Mucosa of stomach (tissue), 1 donor: Measurements from ENCODE around the gene PHLDA1.
"Not testable (repeated sequence)": the region's sequence is repeated elsewhere in the genome, so short reads cannot be mapped to it uniquely, and the experiment has no call there.

Experiments used
- H3K27me3 ChIP-seq: one replicate; pipeline ENCODE4 v1.7.0; 2013; ENCODE audit warnings: mild to moderate bottlenecking, low read length; ENCODE audit not compliant: control insufficient read depth, insufficient read depth
- H3K36me3 ChIP-seq: one replicate; pipeline ENCODE4 v1.7.0; 2013; ENCODE audit warnings: low read length; ENCODE audit not compliant: control insufficient read depth, insufficient read depth
- H3K4me1 ChIP-seq: one replicate; pipeline ENCODE4 v1.7.0; 2013; ENCODE audit warnings: mild to moderate bottlenecking, low read length; ENCODE audit not compliant: control insufficient read depth, insufficient read depth
- H3K4me3 ChIP-seq: one replicate; pipeline ENCODE4 v1.7.0; 2013; ENCODE audit warnings: low read length
- H3K9ac ChIP-seq: one replicate; pipeline ENCODE4 v1.7.0; 2013; ENCODE audit warnings: mild to moderate bottlenecking, low read length, moderate library complexity
- H3K9me3 ChIP-seq: one replicate; pipeline ENCODE4 v1.7.0; 2013; ENCODE audit warnings: mild to moderate bottlenecking, low read length, moderate library complexity; ENCODE audit not compliant: control insufficient read depth
- donor health status: Pancreatic carcinoma.

PHLDA1 gene

DNA sequence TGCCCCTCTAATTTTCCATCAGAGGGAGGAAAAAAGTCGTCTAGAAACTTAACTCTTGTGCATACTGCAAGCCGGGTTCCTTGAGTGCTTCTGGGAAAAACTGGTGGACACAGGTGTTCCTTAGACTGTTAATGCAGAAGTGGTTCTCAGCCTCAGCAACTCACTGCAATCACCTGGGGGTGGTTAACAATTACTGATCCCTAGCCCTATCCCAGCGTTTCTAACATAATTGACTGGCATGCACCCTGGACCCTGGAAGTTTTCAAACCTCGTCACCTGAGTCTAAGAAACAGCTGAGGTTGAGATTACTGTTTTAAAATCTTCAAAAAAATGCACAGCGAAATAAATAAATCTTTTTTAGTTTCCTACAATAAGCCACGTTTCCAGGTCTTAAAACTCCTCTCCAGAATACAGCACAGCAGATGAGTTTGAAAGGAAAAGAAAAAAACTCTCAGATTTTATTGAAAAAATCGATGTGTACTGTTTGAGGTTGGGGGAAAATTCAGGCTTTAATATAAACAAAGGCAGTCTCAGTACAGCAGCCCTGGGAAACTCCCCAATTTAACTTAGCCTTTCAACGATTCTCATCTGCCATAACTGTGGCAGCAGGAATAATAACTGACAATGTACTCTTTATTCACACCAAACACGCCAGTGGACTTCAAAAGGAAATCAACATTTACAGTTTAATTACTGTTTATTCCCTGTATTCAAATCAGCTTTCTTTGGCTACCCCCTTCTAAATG is 45.4 kb downstream of the PHLDA1 start:
- no peaks in the 10 kb centered on the region for H3K27me3 ChIP-seq
- H3K36me3 ChIP-seq, result no peaks in the 10 kb centered on the region
- H3K9me3 ChIP-seq, result no peaks in the 10 kb centered on the region
- peaks cover 40% of the 10 kb centered on the region for H3K4me1 ChIP-seq
- H3K4me3 ChIP-seq, result no peak overlapping the region
- H3K9ac ChIP-seq, result peak overlapping the region; percentile 45

DNA sequence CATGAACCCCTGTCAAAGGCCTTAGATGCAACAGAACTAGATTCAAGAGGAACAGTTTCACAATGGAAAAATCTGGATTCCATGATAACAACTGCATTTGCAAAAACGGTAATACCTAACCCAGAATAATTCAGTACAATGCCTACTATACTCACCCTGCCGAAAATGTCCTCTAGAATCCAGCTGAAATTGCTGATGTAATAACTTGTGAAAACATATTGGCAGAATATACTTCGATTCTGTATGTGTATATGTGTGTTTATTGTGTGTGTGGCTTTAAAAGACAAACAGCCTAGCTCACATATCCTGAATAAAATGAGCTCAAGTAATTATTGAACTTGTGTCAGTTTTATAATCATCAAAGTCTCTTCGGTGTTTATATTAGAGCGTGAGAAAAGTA is 46.0 kb downstream of the PHLDA1 start:
- Histone ChIP-seq H3K36me3 (no peaks in the 10 kb centered on the region), H3K9me3 (no peaks in the 10 kb centered on the region), H3K27me3 (no peaks in the 10 kb centered on the region), H3K4me1 (peaks cover 40% of the 10 kb centered on the region), H3K9ac (no peak overlapping the region), H3K4me3 (no peak overlapping the region)

GRCh38 chr12:75984577-75985182 is 46.9 kb downstream of the PHLDA1 start:
- H3K9ac ChIP-seq, result no peak overlapping the region
- H3K36me3 ChIP-seq, result no peaks in the 10 kb centered on the region
- no peaks in the 10 kb centered on the region for H3K9me3 ChIP-seq
- no peaks in the 10 kb centered on the region for H3K27me3 ChIP-seq
- H3K4me3 ChIP-seq, result no peak overlapping the region
- peaks cover 40% of the 10 kb centered on the region for H3K4me1 ChIP-seq

GRCh38 chr12:75983851-75984250 is 47.7 kb downstream of the PHLDA1 start:
- not testable (repeated sequence) for H3K4me3 ChIP-seq, H3K9ac ChIP-seq, H3K36me3 ChIP-seq, H3K27me3 ChIP-seq, H3K9me3 ChIP-seq
- peaks cover 46% of the 10 kb centered on the region for H3K4me1 ChIP-seq

DNA sequence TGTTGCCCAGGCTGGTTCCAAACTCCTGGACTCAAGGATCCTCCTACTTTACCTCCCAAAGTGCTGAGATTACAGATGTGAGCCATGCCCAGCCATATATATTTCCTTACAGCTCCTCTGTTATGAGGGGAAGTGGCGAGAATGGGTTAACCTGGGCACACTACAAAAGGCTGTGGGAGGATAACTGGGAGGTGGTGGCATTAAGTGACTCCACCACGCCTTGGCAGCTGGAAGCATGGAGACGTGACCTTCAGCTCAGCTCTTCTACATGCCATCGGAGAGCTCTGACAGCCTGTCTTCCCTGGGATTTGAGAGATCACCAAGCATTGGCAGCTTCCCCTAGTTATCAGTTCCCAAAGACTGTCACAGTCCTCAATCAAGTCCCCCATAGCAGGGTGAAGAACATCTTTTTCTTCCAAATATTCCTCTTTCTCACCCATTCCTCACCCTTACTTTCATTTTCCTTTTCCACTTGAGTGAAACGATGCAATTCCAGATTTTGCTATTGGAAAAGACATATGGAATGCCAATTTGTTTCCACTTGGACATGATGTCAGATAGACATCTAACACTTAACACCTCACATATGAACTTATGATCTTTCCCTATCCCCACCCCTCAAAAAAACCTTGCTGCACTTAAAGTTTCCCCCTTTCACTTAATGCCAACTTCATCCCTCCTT is 48.5 kb downstream of the PHLDA1 start:
- Histone ChIP-seq H3K9ac (peak overlapping the region; percentile 43), H3K4me1 (peaks cover 53% of the 10 kb centered on the region), H3K9me3 (no peaks in the 10 kb centered on the region), H3K36me3 (no peaks in the 10 kb centered on the region), H3K27me3 (no peaks in the 10 kb centered on the region), H3K4me3 (peak overlapping the region; percentile 32)

- no peaks in the 10 kb centered on the region for H3K9me3 ChIP-seq
- H3K4me3 ChIP-seq, result no peak overlapping the region
- no peak overlapping the region for H3K9ac ChIP-seq
- peaks cover 63% of the 10 kb centered on the region for H3K4me1 ChIP-seq
- H3K27me3 ChIP-seq, result no peaks in the 10 kb centered on the region
- no peaks in the 10 kb centered on the region for H3K36me3 ChIP-seq
These were observed 49.4 kb downstream of the PHLDA1 start for GRCh38 chr12:75982169-75982564.

DNA sequence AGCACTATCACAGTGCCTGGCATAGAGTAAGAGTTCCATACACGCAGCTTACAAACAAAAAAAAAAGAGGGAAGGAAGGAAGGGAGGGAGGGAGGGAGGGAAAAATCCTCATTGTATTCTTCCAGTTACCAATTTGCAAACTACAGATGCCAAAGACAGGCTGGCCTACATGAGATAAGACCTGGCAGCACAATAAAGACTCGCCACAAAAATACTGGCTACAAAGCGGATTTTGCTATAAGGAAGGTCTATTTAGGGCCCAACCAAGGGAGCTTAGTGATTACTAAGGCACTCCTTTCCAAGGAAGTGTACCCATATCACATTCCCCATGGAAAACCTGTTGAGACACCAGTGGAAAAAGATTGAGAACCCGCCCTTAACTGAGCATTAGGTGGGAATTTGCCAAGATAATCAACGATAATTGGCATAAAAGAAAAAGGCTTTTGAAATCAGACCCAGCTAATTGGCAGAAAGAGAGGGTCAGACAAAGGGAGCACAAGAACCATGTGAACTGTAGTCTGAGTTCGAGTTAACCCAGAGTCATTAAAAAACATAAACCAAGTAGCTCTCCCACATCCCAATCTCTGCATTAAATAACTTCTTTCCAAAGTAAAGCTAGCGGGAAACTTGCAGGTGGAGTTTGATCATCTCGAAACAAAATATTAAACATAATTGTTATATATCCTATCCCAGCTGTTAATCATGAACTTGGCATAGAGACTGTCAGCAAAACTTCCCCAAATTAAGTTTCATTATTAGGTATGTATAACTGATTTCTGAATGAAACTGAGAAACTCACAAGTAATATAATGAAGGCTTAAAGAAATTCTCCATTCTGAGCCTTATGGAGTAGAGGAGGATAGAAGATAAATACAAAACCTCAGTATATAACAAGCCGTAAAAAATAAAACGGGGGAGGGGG is 50.1 kb downstream of the PHLDA1 start:
- Histone ChIP-seq H3K9ac (no peak overlapping the region), H3K4me1 (peaks cover 62% of the 10 kb centered on the region), H3K27me3 (no peaks in the 10 kb centered on the region), H3K9me3 (no peaks in the 10 kb centered on the region), H3K4me3 (no peak overlapping the region), H3K36me3 (no peaks in the 10 kb centered on the region)

DNA sequence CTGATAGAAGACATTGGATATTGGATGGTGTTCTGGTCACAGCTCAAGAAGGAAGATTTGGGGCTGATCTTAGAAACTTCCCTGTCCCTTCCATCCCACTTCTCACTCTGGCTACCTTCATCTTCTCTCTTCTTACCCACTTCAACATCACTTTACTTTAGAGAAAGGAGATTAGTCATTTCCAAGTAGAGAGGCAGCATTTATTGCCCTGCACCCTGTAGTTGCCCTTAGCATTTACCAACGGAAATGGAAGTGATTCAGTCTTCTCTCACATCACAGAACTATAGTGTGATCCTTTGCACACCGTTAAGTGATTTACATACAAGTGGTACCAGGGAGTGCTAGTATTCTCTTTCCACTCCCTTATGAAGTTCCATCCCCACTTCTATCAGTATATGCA is 52.4 kb downstream of the PHLDA1 start:
- no peaks in the 10 kb centered on the region for H3K36me3 ChIP-seq
- peaks cover 50% of the 10 kb centered on the region for H3K4me1 ChIP-seq
- H3K9ac ChIP-seq, result no peak overlapping the region
- no peaks in the 10 kb centered on the region for H3K27me3 ChIP-seq
- H3K4me3 ChIP-seq, result no peak overlapping the region
- H3K9me3 ChIP-seq, result no peaks in the 10 kb centered on the region

DNA sequence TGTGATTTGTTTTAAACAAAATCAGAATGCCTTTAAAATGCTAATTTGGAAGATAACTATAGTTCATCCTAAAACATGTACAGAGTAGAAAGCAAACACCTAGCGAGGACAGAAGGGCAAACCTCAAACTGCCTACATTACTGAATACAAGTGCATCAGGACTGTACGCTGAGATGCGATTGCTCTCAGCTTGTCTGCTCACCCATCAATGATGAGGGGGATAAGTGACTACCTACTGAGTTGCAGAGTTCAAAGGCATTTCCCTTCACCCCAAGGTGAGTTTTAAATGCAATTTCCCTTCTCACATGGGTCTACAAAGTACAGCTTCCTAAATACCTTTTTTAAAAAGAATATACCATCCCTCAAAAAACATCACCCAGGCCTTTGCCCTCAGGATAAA is 52.9 kb downstream of the PHLDA1 start:
- H3K4me3 ChIP-seq, result no peak overlapping the region
- peaks cover 44% of the 10 kb centered on the region for H3K4me1 ChIP-seq
- H3K36me3 ChIP-seq, result no peaks in the 10 kb centered on the region
- no peak overlapping the region for H3K9ac ChIP-seq
- no peaks in the 10 kb centered on the region for H3K27me3 ChIP-seq
- no peaks in the 10 kb centered on the region for H3K9me3 ChIP-seq

GRCh38 chr12:75977952-75978671 is 53.5 kb downstream of the PHLDA1 start:
- Histone ChIP-seq H3K27me3 (no peaks in the 10 kb centered on the region), H3K9ac (no peak overlapping the region), H3K9me3 (no peaks in the 10 kb centered on the region), H3K4me3 (no peak overlapping the region), H3K4me1 (peaks cover 39% of the 10 kb centered on the region), H3K36me3 (no peaks in the 10 kb centered on the region)

- H3K4me3 ChIP-seq, result no peak overlapping the region
- peaks cover 34% of the 10 kb centered on the region for H3K4me1 ChIP-seq
- no peaks in the 10 kb centered on the region for H3K36me3 ChIP-seq
These were observed 54.0 kb downstream of the PHLDA1 start for GRCh38 chr12:75977590-75977951.

More at GRCh38 chr12:75977590-75977951, 54.0 kb downstream of the PHLDA1 start:
- H3K27me3 ChIP-seq, result no peaks in the 10 kb centered on the region
- H3K9me3 ChIP-seq, result no peaks in the 10 kb centered on the region
- no peak overlapping the region for H3K9ac ChIP-seq
